IMR-90 (cell line): Measurements from ENCODE around the gene DDR1. TPM values are rescaled to one million over a fixed set of nuclear protein-coding genes. Genes with fewer than 3 reads are reported as not detected.

Experiments used
- ATAC-seq: fragments of 200-7000 bp; cut with Tn5 transposase; 2 replicates; pipeline ENCODE4 v1.9.1; 2020; ENCODE audit warnings: low read depth, mild to moderate bottlenecking, moderate library complexity
- BruUV-seq: library from RNA; stranded (reverse); fragments of 400-500 nt; replicated peaks from 2 replicates; lab custom pipeline; 2021; lab: Mats Ljungman, UMichigan
- CTCF ChIA-PET: fragments of 300-600 bp; formaldehyde crosslinking; extraction: SDS; loops from one replicate; lab custom pipeline; 2021; ENCODE audit warnings: antibody characterized with exemption; lab: Yijun Ruan, JAX
- POLR2A ChIA-PET: fragments of 300-600 bp; sonication (Branson Sonifier 250); formaldehyde crosslinking; loops from one replicate; lab custom pipeline; 2022; ENCODE audit warnings: antibody characterized with exemption; ENCODE audit not compliant: unreplicated experiment; lab: Charles Lee
- DNase-seq: peaks from one replicate; pipeline ENCODE4 v3.0.0; 2013
- H2AFZ ChIP-seq: replicated peaks from 2 replicates; pipeline ENCODE3; 2013; ENCODE audit warnings: low read length, mild to moderate bottlenecking; ENCODE audit not compliant: poor library complexity
- H2AK5ac ChIP-seq: 2 replicates; pipeline ENCODE4 v1.6.1; 2013; ENCODE audit warnings: low read depth, low read length, inconsistent platforms
- H2AK9ac ChIP-seq: replicated peaks from 2 replicates; pipeline ENCODE3; 2013; ENCODE audit warnings: mild to moderate bottlenecking, low read depth, low read length, moderate library complexity; ENCODE audit not compliant: poor library complexity
- H2BK120ac ChIP-seq: 2 replicates; pipeline ENCODE4 v1.6.1; 2013; ENCODE audit warnings: low read depth, low read length, inconsistent platforms
- H2BK15ac ChIP-seq: 3 replicates; pipeline ENCODE4 v1.6.1; 2013; ENCODE audit warnings: low read depth, low read length, inconsistent platforms
- H2BK20ac ChIP-seq: 2 replicates; pipeline ENCODE4 v1.6.1; 2013; ENCODE audit warnings: low read depth, mild to moderate bottlenecking, inconsistent platforms, low read length, moderate library complexity
- H2BK5ac ChIP-seq: 2 replicates; pipeline ENCODE4 v1.6.1; 2013; ENCODE audit warnings: mild to moderate bottlenecking, low read depth, low read length, inconsistent platforms; ENCODE audit not compliant: poor library complexity, severe bottlenecking
- H3K14ac ChIP-seq: replicated peaks from 2 replicates; pipeline ENCODE4 v1.6.1; 2013; ENCODE audit warnings: low read depth, low read length, inconsistent platforms
- H3K18ac ChIP-seq: 2 replicates; pipeline ENCODE4 v1.6.1; 2013; ENCODE audit warnings: low read depth, low read length, control low read depth
- H3K23ac ChIP-seq: 2 replicates; pipeline ENCODE4 v1.6.1; 2013; ENCODE audit warnings: low read depth, low read length, inconsistent platforms
- H3K27ac ChIP-seq: 2 replicates; pipeline ENCODE4 v1.5.1; 2013; ENCODE audit warnings: mild to moderate bottlenecking, control low read depth, low read length; ENCODE audit not compliant: insufficient read depth
- H3K27me3 ChIP-seq: 2 replicates; pipeline ENCODE4 v1.6.1; 2013; ENCODE audit warnings: low read length; ENCODE audit not compliant: control insufficient read depth, insufficient read depth
- H3K36me3 ChIP-seq: 2 replicates; pipeline ENCODE4 v1.6.1; 2013; ENCODE audit warnings: low read length, mixed read lengths; ENCODE audit not compliant: control insufficient read depth, insufficient read depth
- H3K4ac ChIP-seq: 2 replicates; pipeline ENCODE4 v1.6.1; 2013; ENCODE audit warnings: low read depth, low read length, inconsistent platforms
- H3K4me1 ChIP-seq: 2 replicates; pipeline ENCODE4 v1.6.1; 2013; ENCODE audit warnings: low read length, mixed read lengths; ENCODE audit not compliant: control insufficient read depth, insufficient read depth
- H3K4me2 ChIP-seq: 2 replicates; pipeline ENCODE4 v1.6.1; 2013; ENCODE audit warnings: low read depth, mild to moderate bottlenecking, control low read depth, low read length, moderate library complexity
- H3K4me3 ChIP-seq: 2 replicates; pipeline ENCODE4 v1.5.1; 2013; ENCODE audit warnings: low read depth, mild to moderate bottlenecking, control low read depth, low read length, moderate library complexity; ENCODE audit not compliant: insufficient read depth
- H3K56ac ChIP-seq: 2 replicates; pipeline ENCODE4 v1.6.1; 2013; ENCODE audit warnings: low read length, inconsistent platforms; ENCODE audit not compliant: insufficient read depth; ENCODE audit errors: extremely low read depth
- H3K79me1 ChIP-seq, 2 experiments: 2 replicates each; pipeline ENCODE4 v1.6.1; 2013; ENCODE audit warnings: low read length in 2 of 2, inconsistent platforms in 1 of 2, low read depth in 1 of 2
- H3K9ac ChIP-seq: 2 replicates; pipeline ENCODE4 v1.6.1; 2013; ENCODE audit warnings: low read depth, low read length, control low read depth
- H3K9me1 ChIP-seq: 2 replicates; pipeline ENCODE4 v1.6.1; 2013; ENCODE audit warnings: low read length, inconsistent platforms; ENCODE audit not compliant: insufficient read depth
- H3K9me3 ChIP-seq: 2 replicates; pipeline ENCODE4 v1.6.1; 2013; ENCODE audit warnings: low read length; ENCODE audit not compliant: control insufficient read depth, insufficient read depth
- H4K20me1 ChIP-seq: 2 replicates; pipeline ENCODE4 v1.6.1; 2013; ENCODE audit warnings: low read length, inconsistent platforms; ENCODE audit not compliant: insufficient read depth
- H4K5ac ChIP-seq: 2 replicates; pipeline ENCODE4 v1.6.1; 2013; ENCODE audit warnings: mild to moderate bottlenecking, low read depth, low read length, control low read depth
- H4K8ac ChIP-seq, 2 experiments: 2 replicates each; pipeline ENCODE4 v1.6.1; 2013; ENCODE audit warnings: low read depth in 2 of 2, low read length in 2 of 2, control low read depth in 1 of 2, inconsistent platforms in 1 of 2
- H4K91ac ChIP-seq: 2 replicates; pipeline ENCODE4 v1.6.1; 2013; ENCODE audit warnings: low read depth, low read length, inconsistent platforms; ENCODE audit not compliant: insufficient read depth
- BHLHE40 ChIP-seq: fragments of 150-350 bp; IDR thresholded peaks from 2 replicates; pipeline ENCODE4 v1.6.1; 2016; ENCODE audit warnings: mild to moderate bottlenecking, low read depth, low read length
- CEBPB ChIP-seq: IDR thresholded peaks from 2 replicates; pipeline ENCODE4 v1.6.1; 2012; ENCODE audit warnings: low read depth, low read length, improper control_type of control experiment
- CHD1 ChIP-seq: IDR thresholded peaks from 2 replicates; pipeline ENCODE4 v1.6.1; 2012; ENCODE audit warnings: low read depth, low read length, improper control_type of control experiment
- FOS ChIP-seq: fragments of 150-350 bp; IDR thresholded peaks from 2 replicates; pipeline ENCODE4 v1.6.1; 2016; ENCODE audit warnings: low read depth, low read length
- MAFK ChIP-seq: IDR thresholded peaks from 2 replicates; pipeline ENCODE4 v1.6.1; 2012; ENCODE audit warnings: low read depth, low read length, improper control_type of control experiment
- MAZ ChIP-seq: IDR thresholded peaks from 2 replicates; pipeline ENCODE4 v1.6.1; 2012; ENCODE audit warnings: low read depth, mild to moderate bottlenecking, low read length, improper control_type of control experiment, moderate library complexity, borderline replicate concordance
- NFE2L2 ChIP-seq: fragments of 150-350 bp; IDR thresholded peaks from 2 replicates; pipeline ENCODE4 v1.6.1; 2016; ENCODE audit warnings: low read depth, mild to moderate bottlenecking, low read length
- POLR2A ChIP-seq: IDR thresholded peaks from 2 replicates; pipeline ENCODE4 v1.6.1; 2012; ENCODE audit warnings: mild to moderate bottlenecking, low read depth, low read length
- RAD21 ChIP-seq: IDR thresholded peaks from 2 replicates; pipeline ENCODE4 v1.6.1; 2012; ENCODE audit warnings: low read length, improper control_type of control experiment
- RCOR1 ChIP-seq: IDR thresholded peaks from 2 replicates; pipeline ENCODE4 v1.6.1; 2012; ENCODE audit warnings: mild to moderate bottlenecking, low read length, improper control_type of control experiment; ENCODE audit not compliant: insufficient replicate concordance
- RFX5 ChIP-seq: IDR thresholded peaks from 2 replicates; pipeline ENCODE4 v1.8.0; 2012; ENCODE audit warnings: low read depth, mild to moderate bottlenecking, low read length, moderate library complexity
- SMC3 ChIP-seq: fragments of 150-350 bp; IDR thresholded peaks from 2 replicates; pipeline ENCODE4 v1.6.1; 2016; ENCODE audit warnings: low read depth, mild to moderate bottlenecking, antibody characterized with exemption, low read length, moderate library complexity
- WGBS, 2 experiments: methylation state at CpG; one replicate each; pipeline versions ENCODE4 v1.1.5 to v1.1.7; 2013; ENCODE audit warnings: missing lambda C conversion rate in 2 of 2; ENCODE audit not compliant: insufficient read length in 1 of 2; ENCODE audit errors: extremely low coverage in 2 of 2; 5-methylcytosine and 5-hydroxymethylcytosine counted together
- dilution Hi-C: fragments of 300-500 bp; cut with HindIII; formaldehyde crosslinking; loops from one replicate; pipeline ENCODE4 v1.14.3; 2018; ENCODE audit warnings: low sequenced_read_pairs; ENCODE audit not compliant: unreplicated experiment
- in situ Hi-C: fragments of 300-500 bp; cut with MboI; formaldehyde crosslinking; loops from 3 replicates; pipeline ENCODE4 v1.14.3; 2019; ENCODE audit warnings: low sequenced_read_pairs, inconsistent platforms, mixed read lengths
- intact Hi-C: fragments of 100-400 bp; cut with micrococcal nuclease; formaldehyde crosslinking; loops from 2 replicates; pipeline ENCODE4 v1.10.0; 2022
- polyA plus RNA-seq, 3 experiments: library from polyadenylated mRNA; depleted of rRNA; stranded (reverse); fragments of >200 nt; gene quantifications; 2 replicates each; pipeline ENCODE4 v1.2.3, GENCODE V29; 2012; ENCODE audit warnings: low replicate concordance in 1 of 3
- total RNA-seq: library from RNA; depleted of rRNA; stranded (reverse); fragments of >200 nt; gene quantifications from 2 replicates; pipeline ENCODE4 v1.2.3, GENCODE V29; 2012
- TF ChIP-seq, protein P1 (sequence below): fragments of 150-350 bp; IDR thresholded peaks from 2 replicates; pipeline ENCODE4 v1.6.1; 2016; ENCODE audit warnings: low read depth, mild to moderate bottlenecking, low read length, moderate library complexity, borderline replicate concordance
- TF ChIP-seq, protein P2 (sequence below): fragments of 150-350 bp; IDR thresholded peaks from 2 replicates; pipeline ENCODE4 v1.6.1; 2017; ENCODE audit warnings: mild to moderate bottlenecking, antibody characterized with exemption, low read length, low read depth

DDR1 gene
- total and polyA plus RNA-seq, 2 of the 4 experiments (the other 2 are of a cell fraction): 5.6 to 19.6 TPM

DNA sequence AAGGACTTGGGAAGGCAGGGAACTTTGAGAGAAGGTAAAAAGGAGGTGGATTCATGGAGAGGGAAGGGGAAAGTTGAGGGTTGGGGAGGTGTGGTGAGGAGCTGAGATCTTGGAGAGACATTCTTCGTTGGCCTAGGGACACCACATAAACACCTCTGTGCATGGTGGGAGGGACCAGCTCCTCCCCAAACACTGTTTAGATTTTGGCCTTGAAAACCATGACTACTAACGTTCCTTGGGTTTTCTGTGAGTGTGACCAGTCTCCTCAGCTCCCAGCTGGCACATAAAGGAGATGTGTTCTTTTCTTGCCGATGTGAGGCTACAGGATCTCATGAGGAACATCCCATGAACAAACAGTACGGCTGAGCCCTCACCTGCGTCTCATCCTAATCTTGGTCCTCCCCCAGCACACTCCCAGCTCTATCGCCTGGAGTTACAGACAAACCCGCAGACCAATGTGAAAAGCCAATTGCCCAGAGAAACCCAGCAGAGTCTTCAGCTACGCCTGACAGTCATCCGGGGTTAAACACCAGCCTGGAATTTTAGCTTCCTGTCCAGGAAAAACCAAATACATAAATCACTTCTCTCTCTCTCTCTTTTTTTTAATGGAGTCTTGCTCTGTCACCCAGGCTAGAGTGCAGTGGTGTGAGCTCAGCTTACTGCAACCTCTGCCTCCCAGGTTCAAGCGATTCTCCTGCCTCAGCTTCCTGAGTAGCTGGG, 22.0 kb upstream of the DDR1 start (continued):
- TF ChIP-seq, protein P1, sequence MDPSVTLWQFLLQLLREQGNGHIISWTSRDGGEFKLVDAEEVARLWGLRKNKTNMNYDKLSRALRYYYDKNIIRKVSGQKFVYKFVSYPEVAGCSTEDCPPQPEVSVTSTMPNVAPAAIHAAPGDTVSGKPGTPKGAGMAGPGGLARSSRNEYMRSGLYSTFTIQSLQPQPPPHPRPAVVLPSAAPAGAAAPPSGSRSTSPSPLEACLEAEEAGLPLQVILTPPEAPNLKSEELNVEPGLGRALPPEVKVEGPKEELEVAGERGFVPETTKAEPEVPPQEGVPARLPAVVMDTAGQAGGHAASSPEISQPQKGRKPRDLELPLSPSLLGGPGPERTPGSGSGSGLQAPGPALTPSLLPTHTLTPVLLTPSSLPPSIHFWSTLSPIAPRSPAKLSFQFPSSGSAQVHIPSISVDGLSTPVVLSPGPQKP: no peak
- TF ChIP-seq POLR2A: no peak

GRCh38 chr6:30864325-30864724, 20.0 kb upstream of the DDR1 start:
- no peak overlapping the region for H2BK5ac ChIP-seq
- CTCF ChIA-PET: no interaction called here

More at GRCh38 chr6:30864325-30864724, 20.0 kb upstream of the DDR1 start:
- H2AFZ ChIP-seq: no peak overlapping the region
- H3K9me3 ChIP-seq: peaks cover 7% of the 10 kb centered on the region; the same call in 1 of the 2 replicates
- 0 out of 2 replicates have a peak, but pooled peaks cover 4% of the 10 kb centered on the region for H3K9me1 ChIP-seq
- no peak overlapping the region for H3K56ac ChIP-seq
- peaks cover 16% of the 10 kb centered on the region for H3K27me3 ChIP-seq
- no peak overlapping the region for H3K9ac ChIP-seq
- no peak overlapping the region for H2BK15ac ChIP-seq
- POLR2A ChIA-PET: no interaction called here
- no peak overlapping the region for H3K14ac ChIP-seq
- no peaks in the 10 kb centered on the region; the same call in 1 of the 2 replicates for H3K4me1 ChIP-seq
- no peak overlapping the region for H2BK120ac ChIP-seq
- H4K20me1 ChIP-seq: no peaks in the 10 kb centered on the region
- no peak overlapping the region for H4K5ac ChIP-seq
- H3K4me2 ChIP-seq: no peak overlapping the region
- H3K23ac ChIP-seq: no peak overlapping the region
- H3K18ac ChIP-seq: no peak overlapping the region
- intact Hi-C loops (no loop called here), in situ Hi-C loops (no loop called here), dilution Hi-C loops (no loop called here)
- no peak overlapping the region for H2AK9ac ChIP-seq
- no peak for TF ChIP-seq MAFK
- no peak for TF ChIP-seq POLR2A
- TF ChIP-seq CEBPB: no peak
- TF ChIP-seq MAZ: no peak
- no peak for TF ChIP-seq BHLHE40
- TF ChIP-seq RAD21: no peak
- TF ChIP-seq CHD1: no peak
- no peak for TF ChIP-seq NFE2L2
- TF ChIP-seq RFX5: no peak
- TF ChIP-seq FOS: no peak
- TF ChIP-seq, protein P2, sequence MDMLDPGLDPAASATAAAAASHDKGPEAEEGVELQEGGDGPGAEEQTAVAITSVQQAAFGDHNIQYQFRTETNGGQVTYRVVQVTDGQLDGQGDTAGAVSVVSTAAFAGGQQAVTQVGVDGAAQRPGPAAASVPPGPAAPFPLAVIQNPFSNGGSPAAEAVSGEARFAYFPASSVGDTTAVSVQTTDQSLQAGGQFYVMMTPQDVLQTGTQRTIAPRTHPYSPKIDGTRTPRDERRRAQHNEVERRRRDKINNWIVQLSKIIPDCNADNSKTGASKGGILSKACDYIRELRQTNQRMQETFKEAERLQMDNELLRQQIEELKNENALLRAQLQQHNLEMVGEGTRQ: no peak
- TF ChIP-seq RCOR1: no peak
- TF ChIP-seq SMC3: no peak
- H2BK20ac ChIP-seq: no peak overlapping the region
- no peaks in the 10 kb centered on the region for H3K36me3 ChIP-seq
- WGBS, 2 experiments: no CpG with 5 or more reads among the region's 4 CpGs
- no peak overlapping the region for H2AK5ac ChIP-seq
- no peaks in the 10 kb centered on the region for H3K79me1 ChIP-seq
- no peak overlapping the region for H3K27ac ChIP-seq
- no peak overlapping the region for H4K91ac ChIP-seq
- no peak overlapping the region for H3K4ac ChIP-seq
- no peak overlapping the region for H3K4me3 ChIP-seq
- ATAC-seq: no peak
- no TSS peak for BruUV-seq
- H4K8ac ChIP-seq: no peak overlapping the region
- no peak for DNase-seq
